NT2/D1 (cell line): ENCODE data around the gene TGFBR2.

Source experiments
- YY1 ChIP-seq: IDR thresholded peaks from 2 replicates; pipeline ENCODE4 v1.6.1; 2011; ENCODE audit not compliant: insufficient read length, insufficient read depth
- ZNF274 ChIP-seq: IDR thresholded peaks from 2 replicates; pipeline ENCODE4 v1.6.1; 2011; ENCODE audit warnings: mild to moderate bottlenecking, low read depth, low read length

- TF ChIP-seq YY1 (no peak), ZNF274 (no peak)
Observed at GRCh38 chr3:30650348-30650995, 44.1 kb downstream of the TGFBR2 start.
